ENCODE measurements around the gene BMAL1. TPM values are rescaled to one million over a fixed set of nuclear protein-coding genes. Genes with fewer than 3 reads are reported as not detected.

The BMAL1 gene
- total RNA-seq, 1 experiment from 2014 or later, result 14.3 TPM

DNA sequence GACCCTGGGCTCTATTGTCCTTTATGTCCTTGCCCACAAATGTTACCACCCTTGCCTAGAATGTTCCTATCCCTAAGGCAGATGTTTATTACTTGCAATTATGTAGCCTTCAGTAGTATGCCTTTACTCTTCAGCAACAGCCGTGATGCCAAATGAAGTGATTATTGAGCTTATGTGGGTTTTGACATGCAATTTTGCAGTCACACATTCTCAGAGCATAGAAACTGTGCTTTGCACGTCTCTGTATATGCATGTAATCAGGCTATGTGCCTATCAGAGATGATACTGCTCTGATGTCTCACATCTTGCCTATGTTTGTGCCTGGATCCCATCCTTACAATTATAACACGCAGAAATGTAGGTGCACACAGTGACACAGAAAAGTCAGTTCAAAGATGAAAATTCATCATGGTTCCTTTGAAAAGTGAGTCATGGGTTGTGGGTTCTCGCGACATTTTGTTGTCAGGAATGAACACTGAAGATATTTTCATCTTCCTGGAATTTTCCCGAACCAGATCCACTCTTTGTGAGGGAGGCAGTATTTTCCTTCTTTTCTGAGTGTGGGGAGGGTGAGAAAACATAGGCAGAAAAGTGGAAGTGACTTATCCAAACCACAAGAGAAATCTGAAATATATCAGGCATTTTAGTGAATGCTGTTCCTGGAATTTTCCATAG is 81.1 kb downstream of the BMAL1 start:
- H3K27ac ChIP-seq, result no peak overlapping the region

DNA sequence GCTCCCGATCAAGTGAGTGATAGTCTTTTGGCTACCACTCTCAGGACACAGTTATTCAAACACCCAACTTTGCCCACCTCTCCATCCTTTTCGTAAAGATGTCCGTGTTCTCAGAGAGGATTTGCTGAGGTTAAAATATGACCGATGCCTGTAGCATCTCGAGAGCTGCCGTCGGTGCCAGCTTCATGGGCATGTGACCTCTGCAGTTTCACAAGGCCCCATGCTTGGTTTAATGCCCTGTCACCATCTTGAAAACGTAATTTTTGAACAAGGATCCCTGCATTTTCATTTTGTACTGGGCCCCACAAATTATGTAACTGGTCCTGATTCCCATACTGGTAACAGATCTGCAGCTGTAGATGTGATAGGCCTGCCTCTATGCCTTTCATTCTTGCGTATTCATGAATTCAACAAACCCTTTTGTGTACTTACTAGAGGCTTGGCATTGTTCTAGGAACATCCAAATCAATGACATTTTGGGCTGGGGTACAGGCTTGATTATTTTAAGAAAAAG is 85.1 kb downstream of the BMAL1 start:
- Histone ChIP-seq H3K9me3 (replicated peaks) (no peaks in the 10 kb centered on the region), H3K27ac (no peak overlapping the region), H3K36me3 (0 out of 2 replicates have a peak, but pooled peaks cover 6% of the 10 kb centered on the region), H3K4me1 (replicated peaks) (peaks cover 13% of the 10 kb centered on the region), H3K27me3 (replicated peaks) (no peaks in the 10 kb centered on the region), H3K4me3 (no peak overlapping the region)
- DNase-seq (ENCODE audit: low read depth in 1 of 2, low spot score in 2 of 2), result no peak

More for the DNA sequence above, 81.1 kb downstream of the BMAL1 start:
- H3K4me3 ChIP-seq, result no peak overlapping the region
- no peaks in the 10 kb centered on the region for H3K9me3 ChIP-seq (replicated peaks)
- 0 out of 2 replicates have a peak, but pooled peaks cover under 1% of the 10 kb centered on the region for H3K36me3 ChIP-seq
- H3K27me3 ChIP-seq (replicated peaks), result no peaks in the 10 kb centered on the region
- no peak for DNase-seq (ENCODE audit: low read depth in 1 of 2, low spot score in 2 of 2)
- peaks cover 1% of the 10 kb centered on the region for H3K4me1 ChIP-seq (replicated peaks)

DNA sequence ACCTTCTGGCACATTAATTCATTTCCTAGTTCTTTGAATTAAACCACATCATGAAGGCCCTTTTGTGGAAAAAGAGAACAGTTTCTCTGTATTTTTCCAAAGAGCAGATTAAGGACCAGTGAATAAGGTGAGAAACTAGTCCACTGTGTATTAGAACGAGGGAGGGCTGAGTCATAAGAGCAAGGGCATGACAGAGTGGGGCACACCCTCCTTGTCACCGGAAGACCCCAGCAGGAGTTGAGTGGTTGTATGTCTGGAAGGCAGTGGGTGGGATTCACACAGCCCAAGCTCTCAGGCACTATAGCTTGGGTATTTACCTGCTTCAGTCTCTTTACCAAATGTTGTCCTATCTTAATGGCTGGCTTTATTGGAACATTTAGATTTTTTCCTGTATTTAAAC is 86.8 kb downstream of the BMAL1 start:
- Histone ChIP-seq H3K27me3 (replicated peaks) (no peaks in the 10 kb centered on the region), H3K27ac (no peak overlapping the region), H3K4me1 (replicated peaks) (peaks cover 21% of the 10 kb centered on the region), H3K36me3 (peaks cover 6% of the 10 kb centered on the region; the same call in 1 of the 2 replicates), H3K9me3 (replicated peaks) (no peaks in the 10 kb centered on the region), H3K4me3 (no peak overlapping the region)
- no peak for DNase-seq (ENCODE audit: low read depth in 1 of 2, low spot score in 2 of 2)

DNA sequence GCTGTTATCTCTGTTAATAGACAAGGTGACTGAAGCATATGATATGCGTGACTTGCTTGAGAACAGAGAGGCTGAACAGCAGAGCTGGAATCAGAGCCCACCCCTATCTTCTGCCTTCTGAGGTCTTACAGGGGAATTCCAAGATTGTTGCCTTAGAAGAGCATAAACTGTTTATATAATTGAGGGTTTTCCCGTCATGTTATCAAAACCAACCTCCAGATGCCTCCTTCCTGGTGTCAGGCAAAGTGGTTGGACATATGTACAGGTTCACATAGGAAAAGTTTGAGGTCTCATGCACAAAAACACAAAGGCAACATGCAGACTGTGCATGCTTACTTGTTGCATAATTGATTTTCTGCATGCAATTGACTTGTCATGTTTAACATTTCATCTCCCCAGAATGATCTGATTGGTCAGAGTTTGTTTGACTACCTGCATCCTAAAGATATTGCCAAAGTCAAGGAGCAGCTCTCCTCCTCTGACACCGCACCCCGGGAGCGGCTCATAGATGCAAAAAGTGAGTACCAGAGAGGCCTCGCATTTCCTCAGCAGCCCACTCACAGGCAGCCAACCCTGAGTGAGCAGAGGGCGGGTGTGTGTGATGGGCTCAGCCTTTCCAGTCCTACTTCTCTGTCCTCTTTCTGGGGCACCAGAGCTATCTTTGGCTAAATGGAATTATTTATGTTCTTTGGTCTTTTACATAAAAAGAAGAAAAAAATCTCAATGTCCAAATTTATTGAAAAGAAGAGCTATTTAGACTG is 88.9 kb downstream of the BMAL1 start:
- H3K9me3 ChIP-seq (replicated peaks), result no peaks in the 10 kb centered on the region
- no peak for DNase-seq (ENCODE audit: low read depth in 1 of 2, low spot score in 2 of 2)
- peaks cover 21% of the 10 kb centered on the region for H3K4me1 ChIP-seq (replicated peaks)
- H3K27me3 ChIP-seq (replicated peaks), result no peaks in the 10 kb centered on the region
- H3K4me3 ChIP-seq, result no peak overlapping the region
- H3K36me3 ChIP-seq, result peaks cover 6% of the 10 kb centered on the region; the same call in 1 of the 2 replicates
- no peak overlapping the region for H3K27ac ChIP-seq

DNA sequence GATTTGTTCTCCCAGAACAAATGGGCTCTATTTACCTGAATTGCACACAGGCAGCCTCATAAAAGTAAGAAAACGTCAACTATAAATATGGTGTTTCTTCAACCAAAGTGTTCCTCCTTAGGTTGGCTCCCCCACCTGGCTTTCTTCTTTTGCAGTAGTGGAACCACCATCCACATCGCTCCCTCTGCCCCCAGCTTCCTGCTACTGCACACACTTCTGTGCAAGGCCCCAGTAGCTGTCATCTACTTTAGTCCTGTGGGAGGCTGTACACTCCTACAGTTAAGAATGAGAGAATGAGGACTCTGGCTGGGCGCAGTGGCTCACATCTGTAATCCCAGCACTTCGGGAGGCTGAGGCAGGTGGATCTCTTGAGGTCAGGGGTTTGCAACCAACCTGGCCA is 89.5 kb downstream of the BMAL1 start:
- DNase-seq (ENCODE audit: low read depth in 1 of 2, low spot score in 2 of 2), result no peak
- H3K27ac ChIP-seq, result no peak overlapping the region
- peaks cover 21% of the 10 kb centered on the region for H3K4me1 ChIP-seq (replicated peaks)
- H3K4me3 ChIP-seq, result no peak overlapping the region
- peaks cover 7% of the 10 kb centered on the region for H3K36me3 ChIP-seq
- no peaks in the 10 kb centered on the region for H3K27me3 ChIP-seq (replicated peaks)
- no peaks in the 10 kb centered on the region for H3K9me3 ChIP-seq (replicated peaks)

DNA sequence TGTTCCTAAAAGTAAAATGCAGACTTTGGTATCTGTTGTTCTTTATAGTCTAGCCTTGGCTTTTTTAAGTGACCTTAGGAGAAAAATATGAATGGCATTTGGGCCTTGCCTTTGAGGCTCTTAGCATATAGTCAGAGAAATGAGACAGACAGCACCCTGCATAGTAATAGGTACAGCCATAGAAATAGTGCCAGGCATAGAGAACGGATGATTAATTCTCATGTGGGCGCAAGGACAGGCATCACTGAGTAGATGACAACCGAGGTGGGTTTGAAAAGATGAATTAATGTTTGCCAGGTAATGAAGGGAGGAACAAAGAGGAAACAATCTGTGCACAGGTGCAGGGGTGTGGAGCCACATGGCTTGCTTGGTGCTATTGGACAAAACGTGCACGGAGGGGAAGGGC is 90.5 kb downstream of the BMAL1 start:
- H3K27ac ChIP-seq, result no peak overlapping the region

DNA sequence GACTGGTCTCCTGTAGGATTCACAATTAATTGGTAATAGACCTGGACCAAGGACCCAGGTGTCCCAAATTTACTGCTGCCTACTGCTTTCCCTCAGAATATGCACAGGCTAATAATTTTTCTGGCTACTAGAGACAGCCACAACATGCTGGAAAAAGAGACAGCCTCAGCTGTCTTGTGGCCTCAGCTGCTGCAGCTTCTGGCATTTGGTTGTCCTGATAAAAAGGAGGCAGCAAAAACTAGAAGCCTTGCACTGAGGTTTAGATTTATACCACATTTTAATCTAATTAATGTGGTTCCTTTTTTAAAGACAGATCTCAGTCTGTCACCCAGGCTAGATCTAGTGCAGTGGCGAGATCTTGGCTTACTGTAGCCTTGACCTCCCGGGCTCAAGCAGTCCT is 95.6 kb downstream of the BMAL1 start:
- DNase-seq (ENCODE audit: low read depth in 1 of 2, low spot score in 2 of 2), result no peak
- H3K4me3 ChIP-seq, result no peak overlapping the region
- no peaks in the 10 kb centered on the region for H3K27me3 ChIP-seq (replicated peaks)
- H3K36me3 ChIP-seq, result peaks cover 21% of the 10 kb centered on the region
- no peaks in the 10 kb centered on the region for H3K9me3 ChIP-seq (replicated peaks)
- H3K27ac ChIP-seq, result no peak overlapping the region
- peaks cover 2% of the 10 kb centered on the region for H3K4me1 ChIP-seq (replicated peaks)

More for the DNA sequence above, 90.5 kb downstream of the BMAL1 start:
- H3K9me3 ChIP-seq (replicated peaks), result no peaks in the 10 kb centered on the region
- H3K36me3 ChIP-seq, result peaks cover 14% of the 10 kb centered on the region
- H3K27me3 ChIP-seq (replicated peaks), result no peaks in the 10 kb centered on the region
- H3K4me1 ChIP-seq (replicated peaks), result peaks cover 21% of the 10 kb centered on the region
- peak in 1 of 2 experiments; percentile 27 for DNase-seq (ENCODE audit: low read depth in 1 of 2, low spot score in 2 of 2)
- no peak overlapping the region for H3K4me3 ChIP-seq

DNA sequence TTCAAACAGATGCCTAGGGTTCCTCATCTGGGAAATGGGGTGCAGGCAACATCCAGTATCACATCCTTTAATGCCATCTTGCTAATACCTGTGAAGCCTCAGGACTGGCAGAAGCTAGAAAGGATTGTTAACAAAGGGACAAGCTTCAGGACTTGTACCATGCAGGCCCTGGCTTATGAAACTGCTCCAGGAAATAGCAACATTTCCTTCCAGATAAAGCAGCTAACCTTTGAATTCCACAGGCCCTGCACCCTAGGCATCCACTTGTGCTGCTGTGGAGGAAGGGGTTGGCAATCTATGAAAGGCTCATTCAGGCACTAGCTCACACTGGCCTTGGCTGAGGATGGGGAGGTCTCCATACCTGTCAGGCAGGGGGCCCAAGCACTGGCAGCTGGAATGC is 98.2 kb downstream of the BMAL1 start:
- Histone ChIP-seq H3K27me3 (replicated peaks) (no peaks in the 10 kb centered on the region), H3K27ac (no peak overlapping the region), H3K9me3 (replicated peaks) (no peaks in the 10 kb centered on the region), H3K4me3 (no peak overlapping the region), H3K4me1 (replicated peaks) (no peaks in the 10 kb centered on the region), H3K36me3 (peaks cover 26% of the 10 kb centered on the region)
- DNase-seq (ENCODE audit: low read depth in 1 of 2, low spot score in 2 of 2), result no peak

DNA sequence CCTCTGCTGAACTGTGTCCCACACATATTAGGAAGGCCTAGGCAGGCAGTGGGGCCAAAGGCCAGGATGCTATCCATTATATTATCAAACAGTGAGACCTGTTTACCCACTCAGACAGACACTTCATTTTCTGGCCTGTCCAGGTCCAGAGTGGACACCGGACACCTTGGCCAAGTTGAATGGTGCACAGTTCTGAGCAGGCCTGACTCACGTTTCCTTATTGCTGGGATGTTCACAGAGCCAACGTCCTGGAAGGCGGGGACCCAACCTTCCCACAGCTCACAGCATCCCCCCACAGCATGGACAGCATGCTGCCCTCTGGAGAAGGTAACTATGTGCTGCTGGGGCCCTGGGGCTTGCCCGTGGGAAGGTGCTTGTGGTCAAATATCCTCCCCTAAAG is 98.8 kb downstream of the BMAL1 start:
- H3K4me1 ChIP-seq (replicated peaks), result no peaks in the 10 kb centered on the region
- no peaks in the 10 kb centered on the region for H3K9me3 ChIP-seq (replicated peaks)
- no peak for DNase-seq (ENCODE audit: low read depth in 1 of 2, low spot score in 2 of 2)
- H3K4me3 ChIP-seq, result no peak overlapping the region
- H3K27ac ChIP-seq, result no peak overlapping the region
- peaks cover 31% of the 10 kb centered on the region for H3K36me3 ChIP-seq
- no peaks in the 10 kb centered on the region for H3K27me3 ChIP-seq (replicated peaks)

DNA sequence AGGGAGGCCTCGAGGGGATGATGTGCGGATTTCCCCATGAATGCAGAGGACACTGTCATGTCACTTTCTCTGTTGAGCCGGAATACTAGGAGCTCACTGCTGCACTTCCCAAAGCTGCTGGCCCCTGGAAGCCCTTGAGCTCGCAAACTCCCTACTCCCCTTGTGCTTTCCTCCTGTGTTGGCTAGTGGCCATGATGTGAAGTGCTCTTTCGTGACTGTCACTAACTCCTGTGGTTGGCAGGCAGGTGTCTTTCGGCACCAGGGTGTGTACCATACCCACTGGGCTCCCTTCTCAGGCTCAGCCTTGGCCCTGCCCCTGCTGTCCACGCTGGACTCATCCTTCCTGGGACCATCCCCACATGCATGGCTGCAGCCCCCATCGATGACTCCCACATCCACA is 99.2 kb downstream of the BMAL1 start:
- peaks cover 33% of the 10 kb centered on the region for H3K36me3 ChIP-seq
- no peak for DNase-seq (ENCODE audit: low read depth in 1 of 2, low spot score in 2 of 2)
- H3K9me3 ChIP-seq (replicated peaks), result no peaks in the 10 kb centered on the region
- no peaks in the 10 kb centered on the region for H3K4me1 ChIP-seq (replicated peaks)
- no peaks in the 10 kb centered on the region for H3K27me3 ChIP-seq (replicated peaks)
- no peak overlapping the region for H3K27ac ChIP-seq
- no peak overlapping the region for H3K4me3 ChIP-seq

DNA sequence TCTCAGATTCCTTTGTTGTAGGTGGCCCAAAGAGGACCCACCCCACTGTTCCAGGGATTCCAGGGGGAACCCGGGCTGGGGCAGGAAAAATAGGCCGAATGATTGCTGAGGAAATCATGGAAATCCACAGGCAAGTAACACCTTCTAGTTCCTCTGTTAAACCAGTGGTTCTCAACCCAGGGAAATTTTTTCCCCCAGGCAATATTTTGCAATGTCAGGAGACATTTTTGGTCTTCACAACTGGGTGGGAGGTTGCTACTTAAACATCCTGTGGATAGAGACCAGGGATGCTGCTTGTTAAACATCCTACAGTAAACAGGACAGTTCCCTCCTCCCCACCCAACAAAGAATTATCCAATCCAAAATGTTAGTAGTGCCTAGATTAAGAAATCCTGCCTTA is 100.7 kb downstream of the BMAL1 start:
- DNase-seq (ENCODE audit: low read depth in 1 of 2, low spot score in 2 of 2), result no peak
- Histone ChIP-seq H3K36me3 (peaks cover 35% of the 10 kb centered on the region), H3K4me3 (no peak overlapping the region), H3K9me3 (replicated peaks) (no peaks in the 10 kb centered on the region), H3K27ac (no peak overlapping the region), H3K4me1 (replicated peaks) (no peaks in the 10 kb centered on the region), H3K27me3 (replicated peaks) (no peaks in the 10 kb centered on the region)

DNA sequence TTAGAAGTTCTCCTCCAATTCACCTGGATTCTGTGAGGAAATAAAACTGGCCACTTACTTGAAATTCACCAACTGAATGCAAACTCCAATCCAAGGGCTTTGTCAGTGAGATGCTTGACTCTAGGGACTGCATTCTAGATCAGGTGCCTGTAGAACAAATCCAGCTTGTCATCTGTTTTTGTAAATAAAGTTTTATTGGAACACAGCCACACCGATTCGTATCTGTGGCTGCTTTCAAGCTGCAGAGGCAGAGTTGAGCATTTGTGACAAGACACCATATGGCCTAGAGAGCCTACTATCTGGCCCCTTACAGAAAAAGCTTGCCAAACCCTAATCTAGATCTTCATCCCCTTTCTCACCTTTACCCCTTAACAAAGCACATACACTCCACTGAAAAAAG is 103.1 kb downstream of the BMAL1 start:
- H3K4me1 ChIP-seq (replicated peaks), result no peaks in the 10 kb centered on the region
- no peak overlapping the region for H3K4me3 ChIP-seq
- peaks cover 41% of the 10 kb centered on the region for H3K36me3 ChIP-seq
- DNase-seq (ENCODE audit: low read depth in 1 of 2, low spot score in 2 of 2), result no peak
- H3K27ac ChIP-seq, result no peak overlapping the region
- no peaks in the 10 kb centered on the region for H3K27me3 ChIP-seq (replicated peaks)
- no peaks in the 10 kb centered on the region for H3K9me3 ChIP-seq (replicated peaks)

DNA sequence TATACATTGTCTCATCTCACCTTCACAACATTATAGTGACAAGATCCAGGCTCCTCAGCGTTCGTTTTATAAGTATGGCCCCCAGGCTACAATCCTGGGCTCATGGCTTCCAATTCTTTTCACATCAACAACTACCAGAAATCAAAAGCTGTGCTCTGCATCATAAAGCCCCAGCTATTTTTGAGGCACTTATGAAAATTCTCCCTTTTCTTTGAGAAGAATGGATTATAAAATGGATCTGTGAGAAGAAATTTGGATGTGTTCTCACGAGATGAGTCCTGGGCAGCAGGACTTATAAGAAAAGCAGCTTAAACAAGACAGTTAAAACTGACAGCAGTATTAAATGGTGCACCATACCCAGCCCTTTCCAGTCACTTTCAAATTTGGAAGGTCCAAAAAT is 105.2 kb downstream of the BMAL1 start:
- H3K27me3 ChIP-seq (replicated peaks), result no peaks in the 10 kb centered on the region
- DNase-seq (ENCODE audit: low read depth in 1 of 2, low spot score in 2 of 2), result no peak
- no peak overlapping the region for H3K27ac ChIP-seq
- H3K4me1 ChIP-seq (replicated peaks), result no peaks in the 10 kb centered on the region
- H3K4me3 ChIP-seq, result no peak overlapping the region
- peaks cover 58% of the 10 kb centered on the region for H3K36me3 ChIP-seq
- H3K9me3 ChIP-seq (replicated peaks), result no peaks in the 10 kb centered on the region

DNA sequence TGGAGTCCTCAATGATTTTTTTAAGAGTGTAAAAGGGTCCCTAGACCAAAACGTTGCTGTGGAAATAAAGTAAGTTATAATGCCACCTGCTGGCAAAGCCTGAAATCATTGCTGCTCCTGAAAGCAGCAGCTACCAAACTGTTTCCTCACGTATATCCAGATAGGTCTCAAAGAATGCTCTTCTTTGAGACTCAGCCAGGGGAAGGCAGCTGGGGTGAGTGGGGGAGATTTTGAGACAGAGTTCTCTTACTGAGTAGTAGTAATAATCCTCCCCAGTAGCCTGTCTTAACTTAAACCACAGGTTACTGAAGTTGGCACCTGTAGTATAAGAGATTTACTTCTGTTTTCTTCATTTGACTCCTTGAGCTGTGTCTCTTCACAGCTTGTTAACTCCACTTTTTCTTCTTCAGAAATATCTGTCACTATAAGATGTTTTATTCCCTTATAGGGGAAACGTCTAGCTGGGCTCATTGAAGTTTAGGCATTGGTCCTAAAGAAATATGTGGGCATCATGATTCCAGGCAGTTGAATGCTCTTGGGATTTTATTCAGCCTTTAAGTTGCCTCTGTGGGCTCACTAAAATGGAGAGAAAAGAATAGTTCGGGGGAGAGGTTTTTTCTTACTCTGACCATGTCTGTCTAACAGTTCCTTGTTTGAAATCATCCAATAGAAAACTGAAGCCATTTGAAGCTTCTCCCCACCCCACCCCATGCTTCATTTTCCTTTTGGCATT is 107.5 kb downstream of the BMAL1 start:
- no peaks in the 10 kb centered on the region for H3K27me3 ChIP-seq (replicated peaks)
- DNase-seq (ENCODE audit: low read depth in 1 of 2, low spot score in 2 of 2), result peak in 1 of 2 experiments; percentile 43
- H3K27ac ChIP-seq, result no peak overlapping the region
- H3K4me3 ChIP-seq, result no peak overlapping the region
- no peaks in the 10 kb centered on the region for H3K9me3 ChIP-seq (replicated peaks)
- no peaks in the 10 kb centered on the region for H3K4me1 ChIP-seq (replicated peaks)
- H3K36me3 ChIP-seq, result peaks cover 67% of the 10 kb centered on the region
